PC-3 (cell line): ENCODE results near the gene MFAP3.

Experiments used
- EZH2 ChIP-seq: fragments of 300-600 bp; sonication (generic); IDR thresholded peaks from one replicate; pipeline ENCODE4 v1.6.1; 2017; ENCODE audit warnings: antibody characterized with exemption, mild to moderate bottlenecking, low read length; ENCODE audit not compliant: unreplicated experiment
- EZH2phosphoT487 ChIP-seq: fragments of 300-600 bp; sonication (generic); IDR thresholded peaks from 2 replicates; pipeline ENCODE4 v1.6.1; 2018; ENCODE audit warnings: mild to moderate bottlenecking, antibody characterized with exemption, low read length, borderline replicate concordance
- TF ChIP-seq, protein P1 (sequence below): fragments of 300-600 bp; sonication (generic); conservative IDR thresholded peaks from 2 replicates; pipeline ENCODE4 v1.5.1; 2017; ENCODE audit warnings: antibody characterized with exemption, low read depth, mild to moderate bottlenecking, low read length

DNA sequence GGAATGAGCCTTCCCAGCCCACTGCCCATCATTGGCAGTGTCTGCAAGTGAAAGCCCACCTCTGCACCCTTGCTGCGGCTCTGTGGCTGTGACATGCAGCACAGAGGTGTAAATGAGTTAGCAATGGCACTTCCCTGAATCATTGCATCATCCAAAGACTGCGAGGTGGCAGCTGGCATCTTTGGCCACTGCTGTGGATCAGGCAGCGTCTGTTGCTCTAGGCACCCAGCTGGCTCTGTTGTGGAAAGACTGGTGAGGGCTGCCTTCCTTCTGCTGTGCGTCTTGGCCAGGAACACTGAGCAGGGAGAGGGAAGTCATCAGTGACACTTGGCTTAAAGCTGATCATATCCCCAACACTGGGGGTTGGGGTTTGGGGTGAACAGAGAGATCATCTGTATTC, 64.5 kb downstream of the MFAP3 start:
- TF ChIP-seq EZH2phosphoT487 (no peak), EZH2 (no peak)
- TF ChIP-seq, protein P1, sequence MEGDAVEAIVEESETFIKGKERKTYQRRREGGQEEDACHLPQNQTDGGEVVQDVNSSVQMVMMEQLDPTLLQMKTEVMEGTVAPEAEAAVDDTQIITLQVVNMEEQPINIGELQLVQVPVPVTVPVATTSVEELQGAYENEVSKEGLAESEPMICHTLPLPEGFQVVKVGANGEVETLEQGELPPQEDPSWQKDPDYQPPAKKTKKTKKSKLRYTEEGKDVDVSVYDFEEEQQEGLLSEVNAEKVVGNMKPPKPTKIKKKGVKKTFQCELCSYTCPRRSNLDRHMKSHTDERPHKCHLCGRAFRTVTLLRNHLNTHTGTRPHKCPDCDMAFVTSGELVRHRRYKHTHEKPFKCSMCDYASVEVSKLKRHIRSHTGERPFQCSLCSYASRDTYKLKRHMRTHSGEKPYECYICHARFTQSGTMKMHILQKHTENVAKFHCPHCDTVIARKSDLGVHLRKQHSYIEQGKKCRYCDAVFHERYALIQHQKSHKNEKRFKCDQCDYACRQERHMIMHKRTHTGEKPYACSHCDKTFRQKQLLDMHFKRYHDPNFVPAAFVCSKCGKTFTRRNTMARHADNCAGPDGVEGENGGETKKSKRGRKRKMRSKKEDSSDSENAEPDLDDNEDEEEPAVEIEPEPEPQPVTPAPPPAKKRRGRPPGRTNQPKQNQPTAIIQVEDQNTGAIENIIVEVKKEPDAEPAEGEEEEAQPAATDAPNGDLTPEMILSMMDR: no peak
